NT2/D1 (cell line): ENCODE results near the gene TM2D1.

Experiments
- DNase-seq: peaks from one replicate; pipeline ENCODE4 v3.0.0-alpha.2; 2011; ENCODE audit warnings: low read depth, low spot score
- H3K27me3 ChIP-seq: 2 replicates; pipeline ENCODE4 v1.6.0; 2011; ENCODE audit warnings: mild to moderate bottlenecking; ENCODE audit not compliant: insufficient read length, insufficient read depth
- H3K36me3 ChIP-seq: 2 replicates; pipeline ENCODE4 v1.6.1; 2011; ENCODE audit warnings: mild to moderate bottlenecking, low read length, mixed read lengths; ENCODE audit not compliant: insufficient read depth, insufficient read length
- H3K4me1 ChIP-seq: 2 replicates; pipeline ENCODE4 v1.5.1; 2011; ENCODE audit not compliant: insufficient read depth, insufficient read length
- H3K4me3 ChIP-seq: 2 replicates; pipeline ENCODE4 v1.5.1; 2011; ENCODE audit warnings: low read depth; ENCODE audit not compliant: insufficient read length
- H3K9ac ChIP-seq: 2 replicates; pipeline ENCODE4 v1.6.0; 2011; ENCODE audit warnings: low read depth; ENCODE audit not compliant: insufficient read length
- H3K9me3 ChIP-seq: 2 replicates; pipeline ENCODE4 v1.5.1; 2011; ENCODE audit warnings: mild to moderate bottlenecking, low read length; ENCODE audit not compliant: insufficient read depth
- SUZ12 ChIP-seq: IDR thresholded peaks from 2 replicates; pipeline ENCODE4 v1.6.1; 2011; ENCODE audit not compliant: insufficient read length, insufficient read depth; ENCODE audit errors: extremely low read depth
- YY1 ChIP-seq: IDR thresholded peaks from 2 replicates; pipeline ENCODE4 v1.6.1; 2011; ENCODE audit not compliant: insufficient read length, insufficient read depth
- ZNF274 ChIP-seq: IDR thresholded peaks from 2 replicates; pipeline ENCODE4 v1.6.1; 2011; ENCODE audit warnings: mild to moderate bottlenecking, low read depth, low read length

The TM2D1 gene

DNA sequence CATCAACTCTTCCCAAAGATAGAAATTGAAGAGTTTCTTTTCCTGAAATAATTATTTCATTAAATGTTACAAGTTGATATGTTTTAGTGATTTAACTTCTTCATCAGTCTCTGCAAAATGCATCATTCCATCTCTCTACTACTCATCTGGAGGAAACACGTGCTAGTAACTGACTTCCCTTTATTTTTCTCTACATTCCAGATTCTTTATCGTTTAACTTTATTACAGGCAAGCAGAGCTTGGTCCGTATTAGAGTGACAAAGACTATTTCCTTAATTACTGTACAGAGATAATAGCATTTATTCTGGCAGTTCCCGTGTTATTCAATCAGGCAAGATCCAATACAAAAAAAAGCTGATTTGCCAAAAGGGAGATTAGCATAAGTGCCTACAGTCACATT lies 88.6 kb downstream of the TM2D1 start:
- Histone ChIP-seq H3K36me3 (no peaks in the 10 kb centered on the region), H3K4me3 (no peak overlapping the region), H3K27me3 (peaks cover 6% of the 10 kb centered on the region), H3K9ac (no peak overlapping the region), H3K9me3 (no peaks in the 10 kb centered on the region), H3K4me1 (no peaks in the 10 kb centered on the region)
- no peak for DNase-seq
- TF ChIP-seq SUZ12 (no peak), ZNF274 (no peak), YY1 (no peak)

DNA sequence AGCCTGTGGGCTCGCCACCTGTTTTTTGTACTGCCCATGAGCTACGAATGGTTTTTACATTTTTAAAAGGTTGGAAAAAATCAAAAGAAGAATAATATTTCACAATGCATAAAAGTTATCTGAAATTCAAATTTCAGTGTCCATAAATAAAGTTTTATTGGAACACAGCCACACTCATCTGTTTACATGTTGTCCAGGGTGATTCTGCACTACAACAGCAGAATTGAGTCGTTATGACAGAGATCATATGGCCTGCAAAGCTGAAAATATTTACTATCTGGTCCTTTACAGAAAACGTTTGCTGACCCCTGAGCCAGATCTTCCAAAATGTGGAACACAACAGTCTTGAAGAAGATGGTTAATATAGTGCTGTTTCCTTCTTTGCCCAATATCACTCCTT lies 89.4 kb downstream of the TM2D1 start:
- no peaks in the 10 kb centered on the region for H3K4me1 ChIP-seq
- no peaks in the 10 kb centered on the region for H3K36me3 ChIP-seq
- no peak overlapping the region for H3K4me3 ChIP-seq
- TF ChIP-seq SUZ12 = no peak
- no peak for TF ChIP-seq ZNF274
- no peak for TF ChIP-seq YY1
- peaks cover 2% of the 10 kb centered on the region for H3K27me3 ChIP-seq
- DNase-seq = no peak
- no peaks in the 10 kb centered on the region for H3K9me3 ChIP-seq
- H3K9ac ChIP-seq = no peak overlapping the region

DNA sequence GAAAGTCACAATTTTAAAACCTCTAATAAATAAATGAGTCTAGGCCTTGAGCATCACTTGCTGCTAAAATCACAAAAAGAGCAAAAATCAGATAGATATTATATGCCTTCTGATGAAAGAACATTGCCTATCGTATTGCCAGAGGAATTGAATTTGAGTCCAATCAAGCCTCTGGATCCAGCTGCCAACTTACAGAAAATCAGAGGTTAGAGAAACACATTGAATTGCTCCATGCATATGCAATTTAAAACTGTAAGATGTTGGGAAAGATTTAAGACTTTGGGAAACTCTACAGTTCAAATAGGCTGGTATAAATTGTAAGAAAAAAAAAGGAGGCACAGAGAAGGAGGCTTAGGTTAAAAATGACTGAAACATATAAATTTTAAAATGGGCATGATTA lies 93.5 kb downstream of the TM2D1 start:
- Histone ChIP-seq H3K27me3 (no peaks in the 10 kb centered on the region), H3K9ac (no peak overlapping the region), H3K4me3 (no peak overlapping the region), H3K36me3 (no peaks in the 10 kb centered on the region), H3K9me3 (no peaks in the 10 kb centered on the region), H3K4me1 (no peaks in the 10 kb centered on the region)
- DNase-seq = no peak
- no peak for TF ChIP-seq YY1
- no peak for TF ChIP-seq SUZ12
- TF ChIP-seq ZNF274 = no peak
